ENCODE results near the gene SRGAP2B. TPM values are rescaled to one million over a fixed set of nuclear protein-coding genes. Genes with fewer than 3 reads are reported as not detected.
"Not testable (repeated sequence)": the region's sequence is repeated elsewhere in the genome, so short reads cannot be mapped to it uniquely, and the experiment has no call there.

Gene SRGAP2B
- total RNA-seq, 3 donors from 2014 or later: 10.0 to 11.0 (median 10.8) TPM

DNA sequence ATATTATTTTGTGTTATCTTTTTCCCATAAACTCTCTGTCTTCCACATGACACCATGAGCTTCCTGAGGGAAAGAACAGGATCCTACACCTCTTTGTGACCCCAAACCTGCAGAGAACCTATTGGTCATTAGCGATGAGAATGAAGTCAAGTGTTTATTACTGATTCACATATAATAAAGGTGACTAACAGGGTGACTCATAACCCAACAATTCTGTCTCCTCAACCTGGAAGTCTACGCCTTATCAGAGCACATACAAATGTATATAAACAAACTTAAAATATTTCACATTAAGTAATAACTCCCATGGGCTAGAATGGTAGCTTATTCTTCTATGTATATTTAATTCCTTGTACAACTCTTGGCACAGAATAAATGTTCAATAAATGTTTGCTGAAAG, 117.3 kb downstream of the SRGAP2B start:
- not testable (repeated sequence) for H3K27me3 Mint-ChIP-seq (ENCODE audit: low read depth); H3K36me3 Mint-ChIP-seq (ENCODE audit: insufficient read depth); DNase-seq; ATAC-seq; H3K9me3 Mint-ChIP-seq; H3K4me1 Mint-ChIP-seq (ENCODE audit: low read depth); H3K4me3 Mint-ChIP-seq

DNA sequence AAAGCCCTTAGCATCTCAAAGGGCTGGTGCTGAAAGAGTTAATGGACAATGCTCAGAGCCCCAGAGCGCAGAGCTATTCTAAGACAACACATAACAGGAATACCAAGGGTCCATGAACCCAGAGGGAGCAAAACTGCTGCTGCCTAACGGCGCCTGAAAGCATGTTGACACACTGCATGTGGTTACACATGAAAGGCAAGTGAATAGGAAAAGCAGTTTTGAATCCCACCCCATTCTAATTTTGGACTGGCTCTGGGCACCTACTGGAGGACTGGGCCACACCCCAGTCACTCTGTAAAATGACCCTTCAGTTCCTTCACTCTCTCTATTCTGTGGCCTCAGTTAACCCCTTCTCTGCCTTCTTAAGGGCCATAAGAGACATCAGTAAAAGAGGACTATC, 123.2 kb downstream of the SRGAP2B start:
- H3K36me3 Mint-ChIP-seq (ENCODE audit: insufficient read depth); H3K4me1 Mint-ChIP-seq (ENCODE audit: low read depth); H3K9me3 Mint-ChIP-seq; DNase-seq; ATAC-seq; H3K27me3 Mint-ChIP-seq (ENCODE audit: low read depth); H3K4me3 Mint-ChIP-seq: not testable (repeated sequence)

- DNase-seq; ATAC-seq; H3K4me1 Mint-ChIP-seq (ENCODE audit: low read depth); H3K4me3 Mint-ChIP-seq; H3K36me3 Mint-ChIP-seq (ENCODE audit: insufficient read depth); H3K27me3 Mint-ChIP-seq (ENCODE audit: low read depth); H3K9me3 Mint-ChIP-seq: not testable (repeated sequence)
Observed at GRCh38 chr1:144966488-144966887, 128.6 kb downstream of the SRGAP2B start.

DNA sequence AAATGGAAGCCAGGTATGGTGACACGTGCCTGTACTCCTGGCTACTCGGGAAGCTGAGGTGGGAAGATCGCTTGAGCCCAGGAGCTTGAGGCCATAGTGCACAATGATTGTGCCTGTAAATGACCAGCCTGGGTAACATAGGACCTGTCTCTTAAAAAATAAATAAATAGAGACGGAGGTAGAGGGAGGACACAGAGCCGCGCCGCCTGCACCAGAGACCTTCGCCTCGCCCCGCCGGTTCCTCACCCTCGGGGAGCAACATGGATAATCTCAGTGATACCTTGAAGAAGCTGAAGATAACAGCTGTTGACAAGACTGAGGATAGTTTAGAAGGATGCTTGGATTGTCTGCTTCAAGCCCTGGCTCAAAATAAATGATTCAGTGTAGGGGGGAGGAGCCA, 130.4 kb downstream of the SRGAP2B start:
- not testable (repeated sequence) for ATAC-seq; H3K27me3 Mint-ChIP-seq (ENCODE audit: low read depth)

DNA sequence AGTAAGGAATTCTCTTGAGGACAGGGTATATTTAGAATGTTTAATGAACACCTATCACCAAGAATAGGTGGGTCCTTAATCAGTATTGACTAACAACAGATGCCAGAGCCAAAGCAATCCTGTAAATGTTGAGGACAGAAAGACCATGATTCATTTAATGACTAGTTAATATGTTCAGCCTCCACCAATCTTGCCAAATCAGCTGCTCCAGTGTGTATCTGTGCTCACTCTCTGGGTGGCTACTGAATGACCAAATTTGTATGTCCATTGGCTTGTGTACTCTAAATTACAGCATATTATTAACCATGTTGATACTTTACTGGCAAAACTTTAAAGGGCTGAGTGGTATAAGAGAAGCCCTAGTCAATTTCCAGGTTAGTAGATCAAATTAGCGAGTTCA, 130.9 kb downstream of the SRGAP2B start:
- H3K4me1 Mint-ChIP-seq (ENCODE audit: low read depth); DNase-seq; ATAC-seq; H3K27me3 Mint-ChIP-seq (ENCODE audit: low read depth); H3K9me3 Mint-ChIP-seq; H3K36me3 Mint-ChIP-seq (ENCODE audit: insufficient read depth); H3K4me3 Mint-ChIP-seq: not testable (repeated sequence)

More for the DNA sequence above, 130.4 kb downstream of the SRGAP2B start:
- H3K36me3 Mint-ChIP-seq (ENCODE audit: insufficient read depth); H3K4me3 Mint-ChIP-seq; H3K9me3 Mint-ChIP-seq; H3K4me1 Mint-ChIP-seq (ENCODE audit: low read depth); DNase-seq: not testable (repeated sequence)

GRCh38 chr1:144963571-144963970, 131.6 kb downstream of the SRGAP2B start:
- DNase-seq; H3K9me3 Mint-ChIP-seq; H3K4me3 Mint-ChIP-seq; ATAC-seq; H3K27me3 Mint-ChIP-seq (ENCODE audit: low read depth); H3K4me1 Mint-ChIP-seq (ENCODE audit: low read depth); H3K36me3 Mint-ChIP-seq (ENCODE audit: insufficient read depth): not testable (repeated sequence)

DNA sequence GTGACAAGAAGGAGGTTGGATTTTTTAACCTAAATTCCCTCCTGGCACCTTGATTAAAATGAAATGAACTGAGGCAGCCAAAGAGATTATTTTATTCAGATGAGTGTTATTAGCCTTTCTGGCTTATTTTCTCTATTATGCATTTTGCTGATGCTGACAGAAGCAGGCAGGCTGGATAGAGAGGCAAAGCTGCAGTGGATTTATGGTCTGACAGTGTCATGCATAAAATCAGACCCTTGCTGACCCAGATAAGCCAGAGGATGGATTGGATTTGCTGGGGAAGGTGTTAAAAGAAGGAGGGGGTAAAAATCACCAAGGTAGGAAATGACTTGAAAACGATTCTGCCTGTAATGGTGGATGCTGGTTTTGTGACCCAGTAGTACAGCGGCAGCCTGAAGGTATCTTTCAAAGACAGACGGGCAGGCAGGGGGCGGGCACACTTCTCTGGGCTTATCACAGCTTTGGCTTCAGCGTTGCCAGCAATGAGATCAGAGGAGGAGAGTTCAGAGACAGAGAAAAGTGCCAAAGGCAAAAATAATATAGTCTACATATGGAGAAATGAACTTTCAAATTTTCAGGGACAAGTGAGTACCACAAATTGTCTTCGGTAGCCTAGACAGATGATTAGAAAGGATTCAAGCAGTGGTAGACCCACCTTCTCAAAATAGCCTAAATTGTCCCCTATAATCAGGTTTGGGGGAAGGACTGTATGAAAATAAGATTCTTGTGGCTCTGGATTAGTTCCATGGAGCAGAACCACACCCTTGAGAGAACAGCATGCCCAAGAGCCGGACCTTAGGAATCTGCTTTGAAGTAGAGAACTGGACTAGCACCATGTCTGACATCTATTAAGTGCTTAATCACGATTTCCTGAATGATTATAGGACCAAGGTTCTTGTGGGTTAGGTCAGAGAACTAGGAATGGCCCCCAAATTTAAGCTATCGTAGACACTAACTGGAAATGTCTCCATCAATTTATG, 133.2 kb downstream of the SRGAP2B start:
- not testable (repeated sequence) for DNase-seq; ATAC-seq; H3K9me3 Mint-ChIP-seq; H3K4me1 Mint-ChIP-seq (ENCODE audit: low read depth); H3K36me3 Mint-ChIP-seq (ENCODE audit: insufficient read depth); H3K4me3 Mint-ChIP-seq; H3K27me3 Mint-ChIP-seq (ENCODE audit: low read depth)

- H3K27me3 Mint-ChIP-seq (ENCODE audit: low read depth); ATAC-seq; H3K36me3 Mint-ChIP-seq (ENCODE audit: insufficient read depth); H3K4me1 Mint-ChIP-seq (ENCODE audit: low read depth); DNase-seq; H3K9me3 Mint-ChIP-seq; H3K4me3 Mint-ChIP-seq: not testable (repeated sequence)
Observed at GRCh38 chr1:144960929-144961488, 134.1 kb downstream of the SRGAP2B start.

- H3K4me3 Mint-ChIP-seq; DNase-seq; ATAC-seq; H3K27me3 Mint-ChIP-seq (ENCODE audit: low read depth); H3K4me1 Mint-ChIP-seq (ENCODE audit: low read depth); H3K9me3 Mint-ChIP-seq; H3K36me3 Mint-ChIP-seq (ENCODE audit: insufficient read depth): not testable (repeated sequence)
Observed at GRCh38 chr1:144948390-144948789, 146.7 kb downstream of the SRGAP2B start.

DNA sequence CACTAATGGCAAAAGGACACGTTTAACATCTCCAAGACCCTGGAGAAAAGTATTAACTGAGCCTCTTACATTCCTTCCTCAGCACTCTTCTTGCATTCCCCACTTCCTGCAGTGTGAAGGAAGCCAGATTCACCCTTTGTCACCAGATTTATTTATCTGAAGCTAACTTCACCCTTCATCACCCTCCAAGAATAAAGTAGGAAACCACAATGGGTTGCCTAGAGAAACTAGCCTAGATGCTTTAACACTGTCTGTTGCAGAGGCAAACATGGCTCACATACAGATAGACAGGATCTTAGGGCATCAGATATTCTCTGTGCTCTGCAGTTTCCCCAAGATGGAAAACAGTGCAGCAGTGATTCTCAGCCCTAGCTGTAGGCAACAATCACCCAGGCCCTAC, 147.6 kb downstream of the SRGAP2B start:
- H3K4me3 Mint-ChIP-seq; H3K4me1 Mint-ChIP-seq (ENCODE audit: low read depth); DNase-seq; H3K27me3 Mint-ChIP-seq (ENCODE audit: low read depth); H3K9me3 Mint-ChIP-seq; H3K36me3 Mint-ChIP-seq (ENCODE audit: insufficient read depth); ATAC-seq: not testable (repeated sequence)

DNA sequence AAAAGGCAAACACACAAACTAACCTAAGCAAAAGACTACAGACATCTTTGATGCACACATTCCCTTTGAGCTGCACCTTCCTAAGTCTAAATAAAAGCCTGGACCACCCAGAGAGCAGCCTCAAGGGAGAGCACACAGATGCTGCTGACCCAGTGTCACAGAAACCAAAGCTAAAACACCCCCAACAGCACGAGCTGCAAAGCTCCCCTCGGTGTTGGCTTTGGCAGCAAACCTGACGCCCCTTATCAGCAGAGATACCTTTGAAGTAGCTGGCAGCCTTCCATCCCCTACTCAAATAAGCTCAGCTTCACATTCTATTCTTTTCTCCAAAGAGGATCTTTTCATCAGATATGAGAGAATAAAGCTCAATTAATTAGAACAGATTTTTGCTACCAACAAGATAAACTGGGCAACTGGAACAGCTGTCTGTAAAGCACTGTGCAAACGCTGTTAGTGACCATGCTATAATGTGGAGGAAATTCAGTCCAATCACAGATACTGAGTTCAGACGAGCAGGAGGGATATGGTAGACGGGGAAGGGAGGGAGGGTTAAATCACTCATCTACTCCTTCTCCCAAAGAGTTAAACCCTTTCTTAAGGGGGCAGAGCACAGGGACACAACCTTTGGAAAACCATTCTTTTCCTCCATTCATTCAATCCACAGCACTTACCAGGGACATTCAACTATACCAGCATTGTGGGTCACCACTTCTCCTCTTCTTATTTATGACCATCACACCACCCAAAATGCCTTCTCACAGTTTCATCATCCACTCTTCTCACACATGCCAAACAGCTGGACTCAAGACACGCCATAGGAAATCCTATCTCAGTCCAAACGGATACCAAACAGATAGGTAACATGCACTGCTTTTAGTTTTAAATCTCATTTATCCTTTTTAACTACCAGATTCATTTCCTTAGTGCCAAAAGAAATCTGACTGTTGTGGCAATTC, 148.3 kb downstream of the SRGAP2B start:
- H3K4me3 Mint-ChIP-seq; H3K36me3 Mint-ChIP-seq (ENCODE audit: insufficient read depth); H3K9me3 Mint-ChIP-seq; ATAC-seq; H3K27me3 Mint-ChIP-seq (ENCODE audit: low read depth); H3K4me1 Mint-ChIP-seq (ENCODE audit: low read depth); DNase-seq: not testable (repeated sequence)

DNA sequence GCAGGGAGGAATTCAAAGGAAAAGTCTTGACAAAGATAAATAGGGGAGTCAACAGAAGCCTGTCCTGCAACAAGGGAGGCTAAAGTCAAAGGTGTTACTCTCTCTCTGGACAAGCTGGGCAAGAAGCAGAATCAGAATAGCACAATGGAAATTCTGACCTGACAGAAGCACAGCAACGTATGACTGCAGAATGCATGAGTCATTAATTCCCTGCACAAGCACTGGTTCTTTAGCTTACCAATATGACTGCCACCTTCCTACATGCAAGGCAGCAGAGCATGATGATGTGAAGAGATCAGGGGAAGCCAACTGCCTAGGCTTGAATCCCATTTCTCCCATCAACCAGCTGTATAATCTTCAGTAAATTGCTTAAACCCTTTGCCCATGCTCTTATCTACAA, 153.4 kb downstream of the SRGAP2B start:
- H3K4me1 Mint-ChIP-seq (ENCODE audit: low read depth); H3K27me3 Mint-ChIP-seq (ENCODE audit: low read depth); DNase-seq; H3K4me3 Mint-ChIP-seq; H3K9me3 Mint-ChIP-seq; H3K36me3 Mint-ChIP-seq (ENCODE audit: insufficient read depth): not testable (repeated sequence)
- ATAC-seq: peak; percentile 90 to 92

GRCh38 chr1:144940054-144940453, 155.1 kb downstream of the SRGAP2B start:
- H3K36me3 Mint-ChIP-seq (ENCODE audit: insufficient read depth); H3K4me3 Mint-ChIP-seq; H3K4me1 Mint-ChIP-seq (ENCODE audit: low read depth); DNase-seq; H3K9me3 Mint-ChIP-seq; H3K27me3 Mint-ChIP-seq (ENCODE audit: low read depth): not testable (repeated sequence)
- ATAC-seq: peak; percentile 73 to 87

DNA sequence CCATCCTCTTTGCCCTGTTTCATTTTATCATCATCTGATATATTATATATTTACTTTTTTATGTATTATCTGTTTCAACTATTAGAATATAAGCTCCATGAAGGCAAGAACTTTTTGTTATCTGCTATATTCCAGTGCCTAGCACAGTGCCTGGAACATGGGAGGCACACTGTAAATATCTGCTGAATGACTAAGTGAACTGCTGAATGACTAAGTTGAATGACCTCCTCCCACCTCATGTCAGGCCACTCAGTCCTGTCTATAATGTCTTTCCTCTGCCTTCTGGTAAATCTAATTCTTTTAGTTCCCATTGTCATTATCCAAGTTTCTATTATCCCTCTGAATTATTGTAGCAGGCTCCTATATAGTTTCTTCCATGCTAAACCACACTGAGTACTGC, 156.5 kb downstream of the SRGAP2B start:
- H3K36me3 Mint-ChIP-seq (ENCODE audit: insufficient read depth): not testable (repeated sequence)

More for the DNA sequence above, 156.5 kb downstream of the SRGAP2B start:
- H3K4me3 Mint-ChIP-seq; H3K27me3 Mint-ChIP-seq (ENCODE audit: low read depth); ATAC-seq; H3K9me3 Mint-ChIP-seq; H3K4me1 Mint-ChIP-seq (ENCODE audit: low read depth); DNase-seq: not testable (repeated sequence)
